ENCODE data around the gene ZBTB32. TPM values are rescaled to one million over a fixed set of nuclear protein-coding genes. Genes with fewer than 3 reads are reported as not detected.

ZBTB32 gene
- total and polyA plus RNA-seq, 8 donors = 0.15 to 0.94 (median 0.39) TPM

DNA sequence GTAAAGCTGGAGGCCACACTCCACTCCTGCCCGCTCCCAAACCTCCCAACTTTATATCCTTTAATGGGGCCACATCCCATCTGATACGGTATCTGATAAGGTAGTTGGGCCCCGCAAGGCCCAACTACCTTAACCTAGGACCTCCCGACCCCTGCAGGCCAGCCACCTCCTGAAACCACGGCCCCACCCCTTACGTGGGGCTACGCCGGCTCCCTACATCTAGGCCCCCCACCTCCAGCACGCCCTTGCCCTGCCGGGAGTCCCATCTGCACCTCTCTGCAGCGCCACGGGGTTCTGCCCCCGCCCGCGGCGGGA, 35.7 kb downstream of the ZBTB32 start:
- H3K27me3 ChIP-seq = no peaks in the 10 kb centered on the region
- ATAC-seq = no peak
- H3K36me3 ChIP-seq = peaks cover 0 to 44% of the 10 kb centered on the region in 2 donors
- peak overlapping the region; percentile 76 to 94 for H3K27ac ChIP-seq
- no peak for TF ChIP-seq CTCF (IDR thresholded peaks at IDR 0.05)
- H3K4me1 ChIP-seq = peaks cover 7 to 55% of the 10 kb centered on the region in 2 donors
- no peak for DNase-seq
- H3K4me3 ChIP-seq = peak overlapping the region; percentile 63 to 67
- no peaks in the 10 kb centered on the region for H3K9me3 ChIP-seq
- intact Hi-C loops (cut with DNase I) = no loop called here

- Histone ChIP-seq H3K9me3 (no peaks in the 10 kb centered on the region), H3K27ac (peak overlapping the region; percentile 76 to 94), H3K4me3 (peak overlapping the region; percentile 63 to 67), H3K27me3 (no peaks in the 10 kb centered on the region), H3K4me1 (peaks cover 7 to 55% of the 10 kb centered on the region in 2 donors), H3K36me3 (peaks cover 0 to 38% of the 10 kb centered on the region in 2 donors)
- intact Hi-C loops (cut with DNase I) = no loop called here
- ATAC-seq (peak; percentile 86), DNase-seq (peak; percentile 96 to 99 (median 98))
- no peak for TF ChIP-seq CTCF (IDR thresholded peaks at IDR 0.05)
These were observed 36.3 kb downstream of the ZBTB32 start for GRCh38 chr19:35740423-35741202.

DNA sequence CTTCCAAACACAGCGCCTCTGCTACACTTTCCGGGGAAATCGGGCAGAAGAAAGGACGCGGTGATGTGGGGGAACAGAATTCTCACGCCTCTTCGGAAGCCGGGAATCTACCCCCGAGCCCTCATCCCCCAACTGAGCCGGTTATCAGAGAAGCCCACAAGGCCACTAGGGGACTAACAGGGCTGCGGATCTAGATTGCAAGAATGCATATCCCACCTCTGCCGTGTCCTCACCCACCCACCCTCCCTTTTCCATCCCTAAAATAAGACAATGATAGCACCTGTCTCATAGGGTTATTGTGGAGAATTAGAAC, 36.8 kb downstream of the ZBTB32 start:
- no peak for TF ChIP-seq CTCF (IDR thresholded peaks at IDR 0.05)
- peak overlapping the region; percentile 76 to 94 for H3K27ac ChIP-seq
- H3K4me1 ChIP-seq = peaks cover 11 to 60% of the 10 kb centered on the region in 2 donors
- ATAC-seq = no peak
- H3K27me3 ChIP-seq = no peaks in the 10 kb centered on the region
- no peaks in the 10 kb centered on the region for H3K9me3 ChIP-seq
- DNase-seq = no peak
- intact Hi-C loops (cut with DNase I) = no loop called here
- H3K36me3 ChIP-seq = peaks cover 0 to 33% of the 10 kb centered on the region in 2 donors
- H3K4me3 ChIP-seq = peak overlapping the region; percentile 63 to 67

DNA sequence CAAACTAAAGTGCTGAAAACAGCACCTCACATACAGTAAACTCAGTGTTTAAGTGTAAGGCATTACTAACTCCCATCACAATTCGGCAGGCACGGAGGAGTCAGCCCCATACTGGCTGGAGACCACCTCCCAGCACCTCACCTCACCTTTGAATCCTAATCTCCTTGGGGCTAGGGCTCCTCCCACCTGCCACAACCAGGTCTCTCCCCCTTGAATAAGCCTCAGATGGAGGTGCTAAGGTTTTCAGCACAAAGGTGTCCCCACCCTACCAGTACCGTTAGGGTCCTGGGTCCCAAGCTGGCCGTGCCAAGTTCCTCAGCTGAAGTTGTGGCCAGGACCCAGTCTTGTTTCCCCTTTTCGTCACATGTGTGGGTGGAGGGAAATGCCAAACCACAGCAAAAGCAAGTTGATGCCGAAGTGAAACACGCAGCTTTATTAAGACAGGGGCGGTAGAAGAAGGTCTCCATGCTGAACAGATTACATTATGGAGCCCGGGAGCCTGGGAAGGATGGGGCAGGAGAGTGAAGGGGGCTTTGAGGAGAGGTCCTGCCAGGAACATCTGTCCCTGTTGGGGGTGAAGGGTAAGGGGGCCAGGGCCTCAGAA, 37.9 kb downstream of the ZBTB32 start, which contains the start of gene IGFLR1:
Gene IGFLR1, minus strand, starts transcription at position 332 of the 604 bp plus-strand sequence. CDS start 1,272 bp downstream, outside the sequence.
- peak within 1 kb of the TSS; percentile 76 to 94 for H3K27ac ChIP-seq
- H3K36me3 ChIP-seq = peaks cover 0 to 22% of the 10 kb centered on the region in 2 donors
- intact Hi-C loops (cut with DNase I) = no loop called here
- no peak for TF ChIP-seq CTCF (IDR thresholded peaks at IDR 0.05)
- peaks cover 18 to 70% of the 10 kb centered on the region in 2 donors for H3K4me1 ChIP-seq
- ATAC-seq = no peak
- peak in 2 of 4 donors; percentile 73 to 82 for DNase-seq
- no peaks in the 10 kb centered on the region for H3K9me3 ChIP-seq
- H3K27me3 ChIP-seq = no peaks in the 10 kb centered on the region
- peak within 1 kb of the TSS in 1 of 2 donors; percentile 63 for H3K4me3 ChIP-seq

DNA sequence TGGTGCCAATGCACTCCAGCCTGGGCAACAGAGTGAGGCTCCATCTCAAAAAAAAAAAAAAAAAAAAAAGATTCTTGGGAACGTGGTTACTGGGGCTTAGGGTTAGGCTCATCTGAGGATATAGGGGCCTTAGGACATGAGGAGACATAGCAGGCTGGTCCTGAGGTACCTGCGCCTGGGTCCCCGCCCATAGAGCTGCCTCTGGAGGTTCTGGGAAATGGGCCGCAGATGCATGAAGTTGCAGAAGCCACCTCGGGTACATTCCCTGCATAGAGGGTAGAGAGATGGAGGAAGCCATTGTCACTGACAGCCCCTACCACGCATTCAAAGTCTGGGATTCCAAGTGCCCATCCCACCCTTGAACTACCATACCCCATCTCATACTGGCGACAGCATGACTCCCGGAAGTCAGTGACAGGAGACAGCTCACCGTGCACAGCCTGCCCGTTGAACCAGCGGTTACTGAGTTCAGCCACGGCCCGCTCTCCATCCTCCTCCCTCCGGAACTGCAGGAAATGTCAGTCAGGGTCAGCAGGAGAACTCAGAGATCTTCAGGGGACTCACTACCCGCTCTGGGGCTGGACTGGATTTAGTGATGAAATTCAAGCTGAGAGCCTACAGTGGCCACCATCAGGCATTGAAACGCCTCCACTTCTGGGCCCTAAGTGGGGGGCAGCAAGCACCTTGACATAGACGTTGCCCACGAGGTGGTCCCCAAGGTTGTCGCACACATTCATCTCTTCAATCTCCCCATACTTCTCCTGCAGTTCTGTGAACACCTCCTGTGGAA, 39.5 kb downstream of the ZBTB32 start:
- DNase-seq = no peak
- no peak for ATAC-seq
- Histone ChIP-seq H3K9me3 (no peaks in the 10 kb centered on the region), H3K4me1 (peaks cover 18 to 78% of the 10 kb centered on the region in 2 donors), H3K27ac (peak overlapping the region in 1 of 2 donors; percentile 100), H3K36me3 (peaks cover 0 to 6% of the 10 kb centered on the region in 2 donors), H3K4me3 (peak overlapping the region in 1 of 2 donors; percentile 88), H3K27me3 (no peaks in the 10 kb centered on the region)
- no peak for TF ChIP-seq CTCF (IDR thresholded peaks at IDR 0.05)
- intact Hi-C loops (cut with DNase I) = no loop called here
